HG03378 (cell line): ENCODE results near the gene TBL1XR1.

ENCODE experiments used
- ATAC-seq: cut with Tn5 transposase; IDR thresholded peaks from one replicate; pipeline ENCODE4 v1.9.1; 2021; ENCODE audit warnings: mild to moderate bottlenecking, moderate library complexity; ENCODE audit not compliant: unreplicated experiment

The TBL1XR1 gene

GRCh38 chr3:176970770-176971169 is 226.5 kb downstream of the TBL1XR1 start:
- no peak for ATAC-seq

- ATAC-seq: no peak
Observed at GRCh38 chr3:176969506-176969905, 227.8 kb downstream of the TBL1XR1 start.
